Measurements from ENCODE around the gene CEND1.

Gene CEND1

DNA sequence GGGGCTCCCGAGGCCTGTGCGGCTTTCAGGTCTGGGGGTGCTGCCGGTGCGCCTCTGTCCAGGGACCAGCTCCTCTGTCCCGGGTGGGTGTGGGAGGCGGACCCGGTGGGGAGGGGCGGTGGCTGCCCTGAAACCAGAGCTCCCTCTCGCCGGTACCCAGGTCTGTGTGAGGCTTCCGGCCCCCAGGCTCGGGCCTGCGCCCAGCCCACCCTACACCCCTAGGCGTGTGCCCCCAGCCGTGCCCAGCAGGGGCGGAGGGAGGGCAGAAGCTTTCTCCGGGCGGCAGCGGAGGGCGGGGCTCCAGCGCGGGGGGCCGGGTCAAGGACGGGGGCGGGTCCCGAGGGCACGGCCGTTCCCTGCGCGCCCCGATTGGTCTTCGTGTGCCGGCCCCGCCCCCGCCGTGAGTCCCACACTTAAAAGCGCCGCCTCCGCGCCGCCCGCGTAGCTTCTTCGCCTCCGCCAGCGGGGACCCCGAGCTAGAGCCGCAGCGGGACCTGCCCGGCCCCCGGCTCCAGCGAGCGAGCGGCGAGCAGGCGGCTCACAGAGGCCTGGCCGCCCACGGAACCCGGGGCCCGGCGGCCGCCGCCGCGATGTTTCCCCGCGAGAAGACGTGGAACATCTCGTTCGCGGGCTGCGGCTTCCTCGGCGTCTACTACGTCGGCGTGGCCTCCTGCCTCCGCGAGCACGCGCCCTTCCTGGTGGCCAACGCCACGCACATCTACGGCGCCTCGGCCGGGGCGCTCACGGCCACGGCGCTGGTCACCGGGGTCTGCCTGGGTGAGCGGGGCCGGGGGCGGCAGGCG, 29.4 kb upstream of the CEND1 start:
- in situ Hi-C loops (cut with MboI; ENCODE audit: low sequenced_read_pairs, unreplicated experiment) = no loop called here
- TF ChIP-seq, protein P1, sequence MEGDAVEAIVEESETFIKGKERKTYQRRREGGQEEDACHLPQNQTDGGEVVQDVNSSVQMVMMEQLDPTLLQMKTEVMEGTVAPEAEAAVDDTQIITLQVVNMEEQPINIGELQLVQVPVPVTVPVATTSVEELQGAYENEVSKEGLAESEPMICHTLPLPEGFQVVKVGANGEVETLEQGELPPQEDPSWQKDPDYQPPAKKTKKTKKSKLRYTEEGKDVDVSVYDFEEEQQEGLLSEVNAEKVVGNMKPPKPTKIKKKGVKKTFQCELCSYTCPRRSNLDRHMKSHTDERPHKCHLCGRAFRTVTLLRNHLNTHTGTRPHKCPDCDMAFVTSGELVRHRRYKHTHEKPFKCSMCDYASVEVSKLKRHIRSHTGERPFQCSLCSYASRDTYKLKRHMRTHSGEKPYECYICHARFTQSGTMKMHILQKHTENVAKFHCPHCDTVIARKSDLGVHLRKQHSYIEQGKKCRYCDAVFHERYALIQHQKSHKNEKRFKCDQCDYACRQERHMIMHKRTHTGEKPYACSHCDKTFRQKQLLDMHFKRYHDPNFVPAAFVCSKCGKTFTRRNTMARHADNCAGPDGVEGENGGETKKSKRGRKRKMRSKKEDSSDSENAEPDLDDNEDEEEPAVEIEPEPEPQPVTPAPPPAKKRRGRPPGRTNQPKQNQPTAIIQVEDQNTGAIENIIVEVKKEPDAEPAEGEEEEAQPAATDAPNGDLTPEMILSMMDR (IDR thresholded peaks at IDR 0.05; ENCODE audit: borderline replicate concordance, control extremely low read depth, extremely low read depth, insufficient read depth, missing control alignments) = no peak
- DNase-seq (ENCODE audit: low spot score) = peak; percentile 96

DNA sequence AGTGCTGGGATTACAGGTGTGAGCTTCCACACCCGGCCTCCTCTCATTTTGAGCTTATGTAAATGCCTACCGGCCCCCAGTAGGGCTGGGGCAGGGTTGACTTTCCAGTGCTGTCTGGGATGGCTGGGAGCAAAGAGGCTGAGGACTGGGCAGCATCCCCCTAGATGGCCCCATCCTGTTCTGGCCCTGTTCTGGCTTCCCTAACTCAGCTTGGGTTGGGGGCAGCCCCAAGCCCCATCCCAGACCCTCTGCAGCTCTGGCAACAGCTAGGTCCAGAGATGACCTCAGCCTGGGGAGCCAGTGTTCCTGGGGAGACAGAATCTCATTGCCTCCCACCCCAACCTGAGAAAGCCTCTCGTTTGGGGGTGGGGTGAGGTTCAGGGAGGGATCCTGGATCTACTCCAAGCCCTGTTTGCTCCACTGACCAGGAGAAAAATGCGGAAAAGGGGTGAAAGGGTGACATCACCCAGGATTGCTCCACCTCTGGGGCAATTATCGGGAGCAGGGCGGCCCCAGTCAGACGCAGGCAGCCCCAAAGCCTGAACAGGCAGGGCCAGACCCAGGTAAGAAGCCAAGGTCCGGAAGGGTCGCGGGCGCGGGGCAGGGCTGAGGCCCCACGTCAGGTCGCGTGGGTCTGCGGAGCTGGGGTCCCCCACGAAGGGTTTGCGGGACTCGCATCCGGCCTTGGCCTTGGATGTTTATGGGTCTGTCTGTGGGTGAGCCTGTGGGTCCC, 28.7 kb upstream of the CEND1 start, which contains the start of gene PNPLA2:
PNPLA2 (plus strand) TSS at position 519 of the 733 bp plus-strand sequence. CDS start 805 bp downstream, outside the sequence.
- in situ Hi-C loops (cut with MboI; ENCODE audit: low sequenced_read_pairs, unreplicated experiment) = no loop called here
- TF ChIP-seq, protein P1 (IDR thresholded peaks at IDR 0.05; ENCODE audit: borderline replicate concordance, control extremely low read depth, extremely low read depth, insufficient read depth, missing control alignments) = no peak
- DNase-seq (ENCODE audit: low spot score) = no peak

DNA sequence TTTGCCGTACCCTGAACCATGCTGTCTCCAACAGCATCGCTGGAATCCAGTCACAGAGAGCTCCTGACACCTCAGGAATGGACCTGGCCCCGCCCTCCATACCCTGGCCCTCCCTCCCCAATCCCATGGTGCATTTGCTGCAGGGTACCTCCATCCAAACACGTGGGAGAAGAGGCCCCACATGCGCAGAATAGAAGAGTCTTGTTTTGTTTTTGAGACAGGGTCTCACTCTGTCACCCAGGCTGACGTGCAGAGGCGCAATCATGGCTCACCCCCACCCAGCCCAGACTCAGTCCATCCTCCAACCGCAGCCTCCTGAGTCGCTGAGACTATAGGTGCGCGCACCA, 26.5 kb upstream of the CEND1 start:
- TF ChIP-seq, protein P1 (IDR thresholded peaks at IDR 0.05; ENCODE audit: borderline replicate concordance, control extremely low read depth, extremely low read depth, insufficient read depth, missing control alignments) = no peak
- no peak for DNase-seq (ENCODE audit: low spot score)
- in situ Hi-C loops (cut with MboI; ENCODE audit: low sequenced_read_pairs, unreplicated experiment) = no loop called here

DNA sequence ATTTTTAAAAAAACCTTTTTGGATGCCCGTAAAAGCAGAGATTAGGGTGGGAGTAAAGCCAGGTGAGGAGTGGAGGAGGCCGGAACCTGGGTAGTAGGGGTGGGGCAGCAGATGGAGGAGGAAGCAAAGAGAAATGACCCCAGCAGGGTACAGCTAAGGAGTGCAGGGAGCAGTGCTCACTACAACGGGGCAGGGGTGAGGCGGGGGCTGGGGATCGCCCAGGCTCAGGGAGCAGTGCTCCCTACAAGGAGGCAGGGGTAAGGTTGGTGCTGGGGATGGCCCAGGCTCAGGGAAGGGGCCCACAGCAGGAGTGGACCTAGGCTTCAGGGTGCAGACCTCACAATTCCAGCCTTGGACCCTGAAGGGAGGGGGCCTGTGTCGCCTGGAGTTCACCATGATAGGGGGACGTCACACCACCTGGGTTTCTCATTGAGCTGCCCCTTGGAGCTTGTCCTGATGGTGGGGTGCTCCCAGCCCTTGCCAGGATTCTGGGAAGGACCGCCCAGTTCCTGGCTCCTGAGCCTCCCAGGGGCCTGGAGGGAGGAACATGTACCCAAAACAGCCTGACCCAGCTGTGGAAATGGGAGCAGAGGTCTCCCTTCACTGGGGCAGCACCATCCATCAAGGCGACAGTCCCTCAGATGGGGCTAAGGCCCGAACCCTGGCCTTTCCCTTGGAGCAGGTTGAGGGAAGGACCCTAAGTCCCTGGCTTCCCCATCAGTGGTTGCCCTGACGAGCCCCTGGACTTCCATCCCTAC, 26.0 kb upstream of the CEND1 start:
- in situ Hi-C loops (cut with MboI; ENCODE audit: low sequenced_read_pairs, unreplicated experiment) = no loop called here
- TF ChIP-seq, protein P1 (IDR thresholded peaks at IDR 0.05; ENCODE audit: borderline replicate concordance, control extremely low read depth, extremely low read depth, insufficient read depth, missing control alignments) = no peak
- no peak for DNase-seq (ENCODE audit: low spot score)

DNA sequence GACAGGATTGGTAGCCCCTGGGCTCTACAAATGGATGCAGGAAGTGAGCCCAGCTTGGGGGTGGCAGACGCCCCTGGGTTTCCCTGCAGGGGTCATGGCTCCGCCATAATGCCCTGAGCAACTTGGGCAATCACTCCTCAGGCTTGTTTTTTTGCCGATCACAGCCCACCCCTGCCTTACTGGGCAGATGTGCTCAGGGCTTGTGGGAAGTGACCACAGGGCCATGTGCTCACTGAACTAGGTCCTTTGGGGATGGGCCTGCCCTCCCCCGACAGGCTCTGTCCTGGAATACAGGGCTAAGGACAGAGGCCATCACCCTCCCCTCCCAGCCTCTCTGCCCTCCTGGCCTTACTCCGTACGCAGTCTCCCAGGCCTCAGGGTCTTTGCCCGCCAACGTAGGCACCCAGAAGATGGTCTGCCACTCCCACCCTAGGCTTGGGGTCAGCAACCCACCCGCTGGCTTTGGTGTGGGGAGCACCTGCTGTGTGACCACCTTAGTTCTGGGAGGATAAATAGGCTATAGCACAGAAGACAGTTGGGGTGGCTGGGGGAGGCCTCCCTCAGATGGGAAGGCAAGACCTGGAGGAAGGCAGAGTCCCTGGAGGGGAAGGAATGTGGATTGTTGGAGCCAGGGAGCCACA, 23.7 kb upstream of the CEND1 start:
- in situ Hi-C loops (cut with MboI; ENCODE audit: low sequenced_read_pairs, unreplicated experiment) = no loop called here
- DNase-seq (ENCODE audit: low spot score) = no peak
- TF ChIP-seq, protein P1 (IDR thresholded peaks at IDR 0.05; ENCODE audit: borderline replicate concordance, control extremely low read depth, extremely low read depth, insufficient read depth, missing control alignments) = no peak

DNA sequence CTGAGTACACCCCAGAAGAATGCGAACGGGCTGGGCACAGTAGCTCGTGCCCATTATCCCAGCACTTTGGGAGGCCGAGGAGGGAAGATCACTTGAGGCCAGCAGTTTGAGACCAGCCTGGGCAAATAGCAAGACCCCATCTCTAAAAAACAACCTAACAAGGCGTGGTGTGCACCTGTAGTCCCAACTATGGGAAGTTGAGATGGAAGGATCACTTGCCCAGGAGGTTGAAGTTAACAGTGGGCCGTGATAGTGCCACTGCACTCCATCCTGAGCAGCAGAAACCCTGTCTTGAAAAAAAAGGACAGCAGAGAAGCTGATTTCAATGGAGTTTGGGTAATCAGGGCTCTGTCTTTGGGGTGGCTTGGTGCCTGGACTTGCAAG, 23.2 kb upstream of the CEND1 start:
- in situ Hi-C loops (cut with MboI; ENCODE audit: low sequenced_read_pairs, unreplicated experiment) = no loop called here
- no peak for DNase-seq (ENCODE audit: low spot score)
- TF ChIP-seq, protein P1 (IDR thresholded peaks at IDR 0.05; ENCODE audit: borderline replicate concordance, control extremely low read depth, extremely low read depth, insufficient read depth, missing control alignments) = no peak
